ENCODE data around the gene PLA2G2A.

PLA2G2A gene

GRCh38 chr1:19974822-19975416 lies 4.5 kb downstream of the PLA2G2A start:
- DNase-seq (ENCODE audit: low spot score) (peak; percentile 76), FAIRE-seq (no peak)

DNA sequence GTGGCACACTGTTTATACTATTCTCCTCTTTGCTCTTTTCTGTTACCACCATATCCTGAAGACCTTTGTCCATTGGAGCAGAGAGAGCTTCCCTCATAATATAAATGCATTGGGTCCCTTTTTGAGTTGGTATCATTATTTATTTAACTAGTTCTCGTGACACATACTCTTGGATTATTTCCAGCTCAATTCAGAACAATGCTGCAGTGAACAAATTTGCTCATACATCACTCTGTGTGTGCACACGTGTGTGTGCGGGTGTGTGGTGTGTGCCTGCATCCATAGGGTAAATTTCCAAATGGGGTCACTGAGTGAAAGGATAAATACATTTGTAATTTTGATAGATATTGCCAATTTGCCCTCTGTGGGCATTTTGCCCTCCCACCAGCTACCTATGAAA lies 5.8 kb downstream of the PLA2G2A start:
- FAIRE-seq: no peak
- no peak for DNase-seq (ENCODE audit: low spot score)

DNA sequence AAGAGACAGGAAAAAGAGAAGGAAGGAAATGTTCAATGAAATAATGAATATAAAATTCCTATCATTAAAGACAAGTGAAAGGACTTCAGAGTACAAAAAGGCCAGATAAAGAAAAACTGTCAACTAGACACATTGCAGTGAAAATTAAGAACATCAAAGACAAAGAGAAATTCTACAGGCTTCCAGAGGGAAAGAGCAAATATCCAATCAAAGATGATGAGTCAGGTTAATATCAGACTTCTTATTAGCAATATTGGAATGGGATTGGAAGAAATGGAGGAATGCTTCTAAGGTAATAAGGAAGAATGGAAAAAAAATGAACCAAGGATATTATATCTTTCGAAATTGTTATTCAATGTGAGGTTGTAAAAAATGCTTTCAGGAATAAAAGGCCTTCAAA lies 7.8 kb downstream of the PLA2G2A start:
- DNase-seq (ENCODE audit: low spot score) (no peak), FAIRE-seq (no peak)

GRCh38 chr1:19969898-19970660 lies 9.3 kb downstream of the PLA2G2A start:
- DNase-seq (ENCODE audit: low spot score) (no peak), FAIRE-seq (no peak)

GRCh38 chr1:19967808-19968207 lies 11.6 kb downstream of the PLA2G2A start:
- no peak for DNase-seq (ENCODE audit: low spot score)
- no peak for FAIRE-seq

DNA sequence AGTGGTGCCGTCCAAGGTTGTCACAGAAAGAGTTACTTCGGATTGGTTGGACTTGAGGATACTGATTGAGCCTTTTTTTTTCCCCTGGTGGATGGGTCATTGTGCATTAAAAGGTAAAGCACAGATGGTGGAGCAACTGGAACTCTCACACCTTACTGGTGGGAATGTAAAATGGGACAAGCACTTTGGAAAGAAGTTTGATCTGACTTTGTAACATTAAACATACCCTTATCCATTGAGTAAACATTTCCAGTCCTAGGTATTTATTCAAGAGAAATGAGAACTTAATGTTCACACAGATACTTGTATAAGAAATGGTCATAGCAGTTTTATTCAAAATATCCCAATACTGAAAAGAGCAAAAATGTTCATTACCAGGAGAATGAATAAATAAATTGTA lies 14.9 kb downstream of the PLA2G2A start:
- no peak for DNase-seq (ENCODE audit: low spot score)
- no peak for FAIRE-seq

DNA sequence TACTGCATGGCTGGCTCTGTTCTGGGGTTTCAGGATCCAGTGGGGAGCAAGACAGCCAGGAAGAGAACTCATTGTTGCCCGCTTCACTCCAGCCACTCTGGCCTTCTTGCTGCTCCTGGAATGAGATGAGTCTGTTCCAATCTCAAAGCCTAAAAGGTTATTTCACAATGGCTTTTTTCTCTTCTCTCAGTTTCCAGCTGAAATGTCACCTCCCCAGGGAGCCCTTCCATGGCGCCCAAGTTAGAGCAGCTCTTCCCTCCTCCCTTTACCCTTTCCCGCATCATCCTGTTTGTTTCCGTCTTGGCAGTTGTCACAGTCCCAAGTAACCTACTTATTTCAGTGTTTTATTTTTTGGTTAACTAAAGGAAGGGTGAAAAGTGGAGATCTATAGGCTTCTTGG lies 15.8 kb downstream of the PLA2G2A start:
- no peak for FAIRE-seq
- DNase-seq (ENCODE audit: low spot score): no peak

DNA sequence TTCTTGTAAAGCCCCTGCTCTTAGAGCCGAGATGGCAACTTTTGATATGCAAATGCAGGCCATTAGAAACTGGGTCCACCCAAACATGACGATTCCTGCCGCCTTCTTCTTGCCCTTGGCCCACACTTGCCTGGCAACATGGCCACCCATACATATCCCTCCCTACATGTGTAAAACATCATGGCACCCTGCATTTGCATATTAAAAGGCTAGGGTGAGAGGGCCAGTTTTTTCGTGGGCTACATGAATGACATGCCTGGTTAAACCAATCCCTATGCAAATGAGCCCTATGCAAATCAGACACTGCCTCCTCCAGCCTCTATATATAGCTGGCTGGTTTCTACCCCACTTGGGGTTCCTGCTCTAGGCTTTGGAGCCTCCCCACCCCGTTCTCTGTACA lies 18.8 kb downstream of the PLA2G2A start:
- DNase-seq (ENCODE audit: low spot score): no peak
- no peak for FAIRE-seq

DNA sequence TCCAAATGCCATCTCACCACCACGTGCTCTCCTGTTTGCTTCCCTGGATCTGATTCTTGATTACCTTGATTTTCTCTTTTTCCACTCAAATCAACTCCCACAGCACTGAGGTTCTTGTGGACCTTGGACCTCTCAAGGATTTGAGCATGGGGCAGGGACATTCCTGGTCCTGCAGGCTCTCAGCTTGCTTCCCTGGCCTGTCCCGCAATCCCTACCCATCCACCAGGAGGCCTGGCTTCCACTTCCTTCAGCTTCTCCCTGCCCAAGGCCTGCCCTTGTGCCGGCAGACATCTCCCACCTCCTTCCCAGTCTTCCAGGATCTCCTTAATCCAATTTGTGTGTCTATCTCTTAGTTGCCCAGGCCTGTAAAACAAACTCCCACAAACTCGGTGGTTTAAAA lies 21.6 kb downstream of the PLA2G2A start:
- FAIRE-seq (no peak), DNase-seq (ENCODE audit: low spot score) (no peak)

DNA sequence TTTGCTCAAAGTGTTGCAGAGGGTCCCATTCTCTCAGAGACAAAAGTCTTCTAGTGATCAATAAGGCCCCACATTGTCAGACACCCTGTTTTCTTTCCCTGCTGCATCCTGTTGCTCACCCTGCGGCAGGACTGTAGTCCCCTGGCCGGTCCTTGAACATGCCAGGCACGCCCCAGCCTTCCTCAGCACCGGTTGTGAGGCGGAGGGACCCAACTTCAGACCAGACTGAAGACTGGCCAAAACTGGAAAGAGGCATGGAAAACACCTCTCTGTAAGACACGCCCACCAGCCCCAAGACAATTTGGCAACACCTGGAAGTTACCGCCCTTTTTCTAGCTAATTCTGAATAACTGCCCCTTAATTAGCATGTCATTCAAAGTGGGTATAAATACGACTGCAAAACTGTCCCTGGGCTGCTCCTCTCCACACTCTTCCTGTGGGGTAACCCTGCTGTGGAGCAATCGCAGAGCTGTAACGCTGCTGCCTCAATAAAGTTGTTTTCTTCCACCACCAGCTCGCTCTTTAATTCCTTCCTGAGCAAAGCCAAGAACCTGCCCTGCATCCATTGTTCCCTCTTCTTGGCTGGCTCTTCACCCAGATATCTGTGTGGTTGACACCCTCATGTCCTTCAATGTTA lies 23.8 kb downstream of the PLA2G2A start:
- FAIRE-seq (no peak), DNase-seq (ENCODE audit: low spot score) (no peak)

- FAIRE-seq (no peak), DNase-seq (ENCODE audit: low spot score) (no peak)
Measured at GRCh38 chr1:19954059-19954458, 25.4 kb downstream of the PLA2G2A start.

GRCh38 chr1:19949016-19949415 lies 30.4 kb downstream of the PLA2G2A start:
- peak; percentile 46 for FAIRE-seq
- DNase-seq (ENCODE audit: low spot score): peak; percentile 78

DNA sequence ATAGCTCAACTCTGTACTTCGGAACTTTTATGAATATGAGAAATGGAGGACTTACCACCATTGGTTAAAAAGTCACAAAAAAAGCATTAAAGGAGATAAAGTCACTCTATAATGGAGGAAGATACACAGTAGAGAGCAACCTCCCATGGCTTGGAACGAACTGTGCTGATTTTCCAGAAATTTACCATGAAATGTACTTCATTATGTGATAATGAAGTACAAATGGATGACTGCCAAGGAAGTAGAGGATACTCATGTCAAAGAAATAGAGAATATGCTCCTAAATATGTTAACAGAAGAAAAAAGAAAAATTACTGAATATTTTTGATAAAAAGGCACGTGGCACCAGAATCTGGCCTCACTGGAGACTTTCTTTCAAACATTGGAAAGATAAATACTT lies 32.4 kb downstream of the PLA2G2A start:
- no peak for FAIRE-seq

DNA sequence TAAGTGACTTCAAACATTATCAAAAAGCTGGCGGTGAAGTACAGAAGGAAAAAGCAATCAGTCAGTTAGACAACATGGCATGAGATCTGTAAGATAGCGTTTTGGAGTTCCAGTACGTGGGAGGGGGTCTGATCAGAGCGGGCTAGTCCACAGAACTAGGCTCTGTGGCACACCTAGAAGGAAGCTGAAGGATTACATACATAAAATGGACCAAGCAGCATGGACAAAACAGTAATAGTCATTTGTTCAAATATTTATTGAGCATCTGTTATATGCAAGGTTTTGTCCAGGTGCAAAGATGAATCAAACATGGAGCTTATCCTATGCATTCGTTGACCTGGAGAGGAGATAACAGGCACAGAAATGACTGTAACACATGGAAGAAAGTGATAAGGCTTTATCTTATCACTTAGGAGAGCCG lies 33.1 kb downstream of the PLA2G2A start:
- no peak for FAIRE-seq

More for the DNA sequence above, 32.4 kb downstream of the PLA2G2A start:
- DNase-seq (ENCODE audit: low spot score): no peak

GRCh38 chr1:19945914-19946313 lies 33.5 kb downstream of the PLA2G2A start:
- FAIRE-seq (no peak), DNase-seq (ENCODE audit: low spot score) (no peak)

More for the DNA sequence above, 33.1 kb downstream of the PLA2G2A start:
- DNase-seq (ENCODE audit: low spot score): no peak

- DNase-seq (ENCODE audit: low spot score): no peak
- FAIRE-seq: no peak
Measured at GRCh38 chr1:19942657-19943056, 36.8 kb downstream of the PLA2G2A start.

DNA sequence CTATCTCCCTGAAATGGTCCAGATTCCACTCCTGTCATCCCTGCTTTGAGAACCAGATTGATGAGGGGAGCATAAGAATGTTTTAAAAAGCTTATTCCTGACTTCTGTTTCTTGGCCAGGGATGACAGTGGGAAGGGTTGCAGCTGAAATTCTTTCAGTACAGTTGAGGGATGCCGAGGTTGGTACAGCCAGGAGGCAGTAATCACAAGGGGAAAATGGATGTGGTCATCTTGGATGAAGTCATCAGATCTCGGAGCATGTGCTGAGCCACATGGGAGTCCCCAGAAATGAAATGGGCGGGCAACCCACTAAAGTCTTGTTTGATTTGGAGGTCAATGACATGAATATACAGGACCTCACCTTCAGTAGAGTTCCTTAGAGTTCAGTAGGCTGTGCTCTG lies 37.3 kb downstream of the PLA2G2A start:
- FAIRE-seq: no peak

DNA sequence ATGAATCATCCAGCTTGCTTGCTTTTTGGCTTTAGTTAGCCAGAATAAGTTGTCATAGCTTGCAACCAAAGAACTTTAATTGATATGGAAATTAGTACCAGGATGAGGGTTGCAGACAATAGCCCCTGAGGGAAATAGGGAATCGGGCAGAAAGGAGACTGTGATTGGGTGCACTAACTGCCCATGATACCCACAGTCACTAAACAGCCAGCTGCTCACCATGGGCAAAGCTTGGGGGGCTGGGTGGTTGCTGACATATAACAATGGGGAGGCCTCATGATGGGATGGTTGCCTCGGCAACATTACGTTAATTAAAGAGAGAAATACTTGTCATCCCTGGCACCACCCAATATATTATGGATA lies 38.2 kb downstream of the PLA2G2A start:
- no peak for FAIRE-seq
- DNase-seq (ENCODE audit: low spot score): no peak

More for the DNA sequence above, 37.3 kb downstream of the PLA2G2A start:
- DNase-seq (ENCODE audit: low spot score): no peak

DNA sequence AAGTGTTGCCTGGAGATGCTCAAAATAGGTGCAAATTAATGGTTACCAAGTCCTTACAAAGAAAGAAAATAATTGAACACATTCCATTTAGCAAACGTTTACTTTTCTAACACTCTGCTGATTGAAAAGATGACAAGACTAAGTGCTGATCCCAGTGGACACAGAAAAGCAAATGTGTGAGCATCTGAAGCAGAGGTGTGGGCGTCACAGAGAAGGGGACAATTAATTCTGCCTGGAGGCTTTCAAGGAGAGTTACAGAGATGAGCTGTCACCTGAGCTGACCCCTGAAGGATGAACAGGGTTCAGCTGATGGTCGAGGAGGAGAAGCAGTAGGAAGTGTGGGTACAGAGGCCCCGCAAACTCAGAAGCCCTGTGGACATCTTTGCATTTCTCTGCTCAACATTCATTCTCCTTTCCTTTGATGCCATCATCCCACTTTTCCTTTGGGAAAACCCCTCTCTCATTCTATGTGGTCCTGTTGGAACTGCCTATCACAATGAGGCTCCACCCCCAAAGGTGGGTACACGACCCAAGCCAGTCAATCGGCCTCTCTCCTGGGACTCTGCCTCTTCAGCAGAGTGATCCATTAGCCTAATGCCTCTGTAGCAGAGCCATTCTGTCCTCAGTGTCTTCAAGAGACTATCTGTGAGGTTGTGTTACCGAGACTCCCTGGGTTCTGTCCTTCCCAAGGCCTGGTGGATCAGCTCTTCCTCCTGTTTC lies 38.8 kb downstream of the PLA2G2A start:
- no peak for FAIRE-seq

DNA sequence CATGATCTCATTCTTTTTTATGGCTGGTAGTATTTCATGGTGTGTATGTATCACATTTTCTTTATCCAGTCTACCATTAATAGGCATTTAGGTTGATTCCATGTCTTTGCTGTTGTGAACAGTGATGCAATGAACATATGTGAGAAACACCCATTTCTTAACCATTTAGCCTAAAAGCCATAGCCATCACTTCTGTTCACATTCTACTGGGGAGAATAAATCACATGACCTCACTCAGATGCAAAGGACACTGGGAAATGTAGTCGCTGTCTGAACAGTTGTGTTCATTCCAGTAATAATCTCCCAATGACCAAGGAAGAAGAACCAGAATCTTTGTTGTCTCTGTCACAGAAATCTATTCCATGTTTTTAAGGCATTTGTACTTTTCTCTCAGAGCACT lies 40.9 kb downstream of the PLA2G2A start:
- FAIRE-seq (no peak), DNase-seq (ENCODE audit: low spot score) (no peak)

More for the DNA sequence above, 38.8 kb downstream of the PLA2G2A start:
- DNase-seq (ENCODE audit: low spot score): no peak

DNA sequence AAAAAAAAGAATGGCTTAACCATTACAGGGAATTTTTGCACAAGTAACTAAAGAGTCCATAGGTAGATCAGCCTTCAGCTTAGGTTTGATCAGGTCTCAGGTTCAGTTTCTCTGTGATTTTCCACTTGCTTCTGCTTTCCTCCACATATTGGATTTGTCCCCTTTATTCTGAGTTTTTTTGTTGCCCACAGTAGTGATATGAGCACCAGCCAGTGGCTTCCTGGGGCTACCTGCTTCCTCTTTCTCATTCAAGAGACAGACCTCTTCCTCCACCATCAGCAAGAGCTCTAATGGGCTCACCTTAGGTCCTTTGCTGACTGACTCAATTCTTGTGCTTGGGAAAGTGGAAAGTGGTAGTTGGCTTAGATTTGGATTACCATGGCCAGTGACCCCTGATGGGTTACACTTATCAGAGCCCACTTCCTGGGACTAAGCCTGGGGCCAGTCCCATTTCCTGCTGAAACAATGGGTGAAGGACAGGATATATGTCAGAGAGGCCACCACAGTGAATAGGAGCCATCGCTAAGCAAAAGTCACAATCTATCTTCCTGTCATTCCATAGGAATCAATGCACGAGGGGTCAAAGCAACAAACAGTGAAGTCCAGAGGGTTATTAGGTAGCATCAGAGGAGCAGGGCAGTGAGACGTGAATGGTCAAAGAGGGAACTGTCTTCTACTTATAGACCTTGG lies 43.2 kb downstream of the PLA2G2A start:
- FAIRE-seq: no peak
- DNase-seq (ENCODE audit: low spot score): no peak
